Activated CD4-positive, alpha-beta T cell treated with anti-CD3 and anti-CD28 coated beads, Interleukin-2, amount 50 U/mL, for 16 hours (primary cell): ENCODE measurements around the gene KCND2.
"Not testable (repeated sequence)": the region's sequence is repeated elsewhere in the genome, so short reads cannot be mapped to it uniquely, and the experiment has no call there.

Source experiments
- DNase-seq: peaks from one replicate; pipeline ENCODE4 v3.0.0-alpha.2; 2020

KCND2 gene

GRCh38 chr7:120588862-120589261 is 315.9 kb downstream of the KCND2 start:
- DNase-seq, result no peak

GRCh38 chr7:120600607-120601006 is 327.6 kb downstream of the KCND2 start:
- no peak for DNase-seq

- no peak for DNase-seq
Measured at GRCh38 chr7:120603366-120603765, 330.4 kb downstream of the KCND2 start.

GRCh38 chr7:120609136-120609753 is 336.3 kb downstream of the KCND2 start:
- DNase-seq, result no peak

- DNase-seq, result no peak
Measured at GRCh38 chr7:120611975-120612374, 339.0 kb downstream of the KCND2 start.

GRCh38 chr7:120615703-120616102 is 342.7 kb downstream of the KCND2 start:
- no peak for DNase-seq

- no peak for DNase-seq
Measured at GRCh38 chr7:120617275-120617674, 344.3 kb downstream of the KCND2 start.

GRCh38 chr7:120628251-120628650 is 355.3 kb downstream of the KCND2 start:
- no peak for DNase-seq

- DNase-seq, result no peak
Measured at GRCh38 chr7:120639884-120640283, 366.9 kb downstream of the KCND2 start.

GRCh38 chr7:120645966-120646365 is 373.0 kb downstream of the KCND2 start:
- DNase-seq, result no peak

- DNase-seq, result no peak
Measured at GRCh38 chr7:120654241-120654640, 381.3 kb downstream of the KCND2 start.

- DNase-seq, result no peak
Measured at GRCh38 chr7:120658516-120658915, 385.5 kb downstream of the KCND2 start.

GRCh38 chr7:120662291-120662690 is 389.3 kb downstream of the KCND2 start:
- no peak for DNase-seq

GRCh38 chr7:120665068-120665467 is 392.1 kb downstream of the KCND2 start:
- no peak for DNase-seq

GRCh38 chr7:120675076-120675475 is 402.1 kb downstream of the KCND2 start:
- DNase-seq, result no peak

GRCh38 chr7:120677535-120677934 is 404.6 kb downstream of the KCND2 start:
- DNase-seq, result no peak

GRCh38 chr7:120680985-120681384 is 408.0 kb downstream of the KCND2 start:
- no peak for DNase-seq

- DNase-seq, result no peak
Measured at GRCh38 chr7:120684463-120684862, 411.5 kb downstream of the KCND2 start.

- DNase-seq, result no peak
Measured at GRCh38 chr7:120691915-120692314, 418.9 kb downstream of the KCND2 start.

- DNase-seq, result no peak
Measured at GRCh38 chr7:120695848-120696247, 422.9 kb downstream of the KCND2 start.

GRCh38 chr7:120700796-120701195 is 427.8 kb downstream of the KCND2 start:
- no peak for DNase-seq

GRCh38 chr7:120702408-120702807 is 429.4 kb downstream of the KCND2 start:
- DNase-seq, result not testable (repeated sequence)

GRCh38 chr7:120703585-120704240 is 430.7 kb downstream of the KCND2 start:
- no peak for DNase-seq

GRCh38 chr7:120709252-120709971 is 436.4 kb downstream of the KCND2 start:
- DNase-seq, result no peak
